Measurements from ENCODE around the gene DTX3. TPM values are rescaled to one million over a fixed set of nuclear protein-coding genes. Genes with fewer than 3 reads are reported as not detected.
A peak's percentile ranks its signal among the peaks of the same experiment; 100 is the strongest.

Gene DTX3
- total and polyA plus RNA-seq, 2 of the 13 experiments (the other 11 are each of a cell fraction or from before 2014, with no cell fraction given), result 9.0 to 27.2 TPM

DNA sequence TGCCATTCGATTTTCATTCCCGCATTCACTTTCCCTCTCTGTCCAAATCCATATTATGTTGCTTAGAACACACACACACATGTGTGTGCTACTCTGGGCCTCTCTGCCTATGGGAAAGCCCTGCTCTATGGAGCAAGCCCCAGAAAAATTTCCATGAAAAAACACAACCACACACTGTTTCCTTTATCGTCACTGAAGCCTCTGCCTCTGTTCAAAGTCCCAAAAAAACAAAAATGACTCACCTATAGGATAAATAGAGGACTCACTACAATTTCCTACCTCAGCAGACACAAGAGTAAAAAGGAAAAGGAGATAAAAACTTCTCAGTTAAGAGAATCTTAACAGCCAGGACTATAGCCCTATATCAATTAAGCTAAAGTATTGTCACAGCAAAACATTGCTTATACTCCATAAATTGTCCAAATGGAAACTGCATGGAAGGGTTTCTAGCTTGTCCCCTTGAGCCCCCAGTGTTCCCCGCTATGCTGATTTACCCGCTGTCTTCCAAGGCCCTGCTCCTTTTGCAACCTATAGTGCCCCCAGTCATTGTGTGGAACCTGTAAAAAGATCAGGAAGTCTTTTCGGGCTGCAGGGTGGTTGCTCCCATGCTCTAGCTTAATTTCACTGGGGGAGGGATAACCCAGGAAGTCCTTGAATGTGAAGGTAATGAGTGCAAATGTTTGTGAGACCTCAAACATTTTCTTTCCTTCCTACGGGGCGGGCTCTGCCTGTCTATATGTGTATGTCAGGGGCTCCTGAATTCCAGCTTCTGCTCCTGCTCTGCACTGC lies 24.8 kb upstream of the DTX3 start (continued):
- TF ChIP-seq, protein P1, sequence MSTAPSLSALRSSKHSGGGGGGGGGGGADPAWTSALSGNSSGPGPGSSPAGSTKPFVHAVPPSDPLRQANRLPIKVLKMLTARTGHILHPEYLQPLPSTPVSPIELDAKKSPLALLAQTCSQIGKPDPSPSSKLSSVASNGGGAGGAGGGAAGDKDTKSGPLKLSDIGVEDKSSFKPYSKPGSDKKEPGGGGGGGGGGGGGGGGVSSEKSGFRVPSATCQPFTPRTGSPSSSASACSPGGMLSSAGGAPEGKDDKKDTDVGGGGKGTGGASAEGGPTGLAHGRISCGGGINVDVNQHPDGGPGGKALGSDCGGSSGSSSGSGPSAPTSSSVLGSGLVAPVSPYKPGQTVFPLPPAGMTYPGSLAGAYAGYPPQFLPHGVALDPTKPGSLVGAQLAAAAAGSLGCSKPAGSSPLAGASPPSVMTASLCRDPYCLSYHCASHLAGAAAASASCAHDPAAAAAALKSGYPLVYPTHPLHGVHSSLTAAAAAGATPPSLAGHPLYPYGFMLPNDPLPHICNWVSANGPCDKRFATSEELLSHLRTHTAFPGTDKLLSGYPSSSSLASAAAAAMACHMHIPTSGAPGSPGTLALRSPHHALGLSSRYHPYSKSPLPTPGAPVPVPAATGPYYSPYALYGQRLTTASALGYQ (CRISPR knock-in tag; IDR thresholded peaks at IDR 0.05), result peak; percentile 51; the same call in 1 of the 2 replicates
- TF ChIP-seq EED (CRISPR knock-in tag; IDR thresholded peaks at IDR 0.05) (no peak), FOXO1 (CRISPR knock-in tag; IDR thresholded peaks at IDR 0.05) (peak; percentile 55; the same call in 1 of the 2 replicates), ZNF557 (CRISPR knock-in tag; IDR thresholded peaks at IDR 0.05) (no peak), NFIC (IDR thresholded peaks at IDR 0.05; ENCODE audit: low read length) (peak; percentile 87), ZNF547 (CRISPR knock-in tag; IDR thresholded peaks at IDR 0.05) (no peak), SETDB1 (CRISPR knock-in tag; IDR thresholded peaks at IDR 0.05; ENCODE audit: borderline replicate concordance) (no peak), ETV6 (CRISPR knock-in tag; conservative IDR thresholded peaks at IDR 0.05) (no peak), ADNP (CRISPR knock-in tag; IDR thresholded peaks at IDR 0.05) (no peak), ZFP90 (CRISPR knock-in tag; IDR thresholded peaks at IDR 0.05; ENCODE audit: borderline replicate concordance) (peak; percentile 81; the same call in 1 of the 2 replicates), CBX5 (CRISPR knock-in tag; IDR thresholded peaks at IDR 0.05; ENCODE audit: borderline replicate concordance) (no peak), ZNF619 (CRISPR knock-in tag; IDR thresholded peaks at IDR 0.05) (no peak), ZNF850 (CRISPR knock-in tag; conservative IDR thresholded peaks at IDR 0.05) (no peak)
- TF ChIP-seq, protein P2, sequence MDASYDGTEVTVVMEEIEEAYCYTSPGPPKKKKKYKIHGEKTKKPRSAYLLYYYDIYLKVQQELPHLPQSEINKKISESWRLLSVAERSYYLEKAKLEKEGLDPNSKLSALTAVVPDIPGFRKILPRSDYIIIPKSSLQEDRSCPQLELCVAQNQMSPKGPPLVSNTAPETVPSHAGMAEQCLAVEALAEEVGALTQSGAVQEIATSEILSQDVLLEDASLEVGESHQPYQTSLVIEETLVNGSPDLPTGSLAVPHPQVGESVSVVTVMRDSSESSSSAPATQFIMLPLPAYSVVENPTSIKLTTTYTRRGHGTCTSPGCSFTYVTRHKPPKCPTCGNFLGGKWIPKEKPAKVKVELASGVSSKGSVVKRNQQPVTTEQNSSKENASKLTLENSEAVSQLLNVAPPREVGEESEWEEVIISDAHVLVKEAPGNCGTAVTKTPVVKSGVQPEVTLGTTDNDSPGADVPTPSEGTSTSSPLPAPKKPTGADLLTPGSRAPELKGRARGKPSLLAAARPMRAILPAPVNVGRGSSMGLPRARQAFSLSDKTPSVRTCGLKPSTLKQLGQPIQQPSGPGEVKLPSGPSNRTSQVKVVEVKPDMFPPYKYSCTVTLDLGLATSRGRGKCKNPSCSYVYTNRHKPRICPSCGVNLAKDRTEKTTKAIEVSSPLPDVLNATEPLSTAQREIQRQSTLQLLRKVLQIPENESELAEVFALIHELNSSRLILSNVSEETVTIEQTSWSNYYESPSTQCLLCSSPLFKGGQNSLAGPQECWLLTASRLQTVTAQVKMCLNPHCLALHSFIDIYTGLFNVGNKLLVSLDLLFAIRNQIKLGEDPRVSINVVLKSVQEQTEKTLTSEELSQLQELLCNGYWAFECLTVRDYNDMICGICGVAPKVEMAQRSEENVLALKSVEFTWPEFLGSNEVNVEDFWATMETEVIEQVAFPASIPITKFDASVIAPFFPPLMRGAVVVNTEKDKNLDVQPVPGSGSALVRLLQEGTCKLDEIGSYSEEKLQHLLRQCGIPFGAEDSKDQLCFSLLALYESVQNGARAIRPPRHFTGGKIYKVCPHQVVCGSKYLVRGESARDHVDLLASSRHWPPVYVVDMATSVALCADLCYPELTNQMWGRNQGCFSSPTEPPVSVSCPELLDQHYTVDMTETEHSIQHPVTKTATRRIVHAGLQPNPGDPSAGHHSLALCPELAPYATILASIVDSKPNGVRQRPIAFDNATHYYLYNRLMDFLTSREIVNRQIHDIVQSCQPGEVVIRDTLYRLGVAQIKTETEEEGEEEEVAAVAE (CRISPR knock-in tag; IDR thresholded peaks at IDR 0.05; ENCODE audit: borderline replicate concordance), result no peak
- TF ChIP-seq, protein P3, sequence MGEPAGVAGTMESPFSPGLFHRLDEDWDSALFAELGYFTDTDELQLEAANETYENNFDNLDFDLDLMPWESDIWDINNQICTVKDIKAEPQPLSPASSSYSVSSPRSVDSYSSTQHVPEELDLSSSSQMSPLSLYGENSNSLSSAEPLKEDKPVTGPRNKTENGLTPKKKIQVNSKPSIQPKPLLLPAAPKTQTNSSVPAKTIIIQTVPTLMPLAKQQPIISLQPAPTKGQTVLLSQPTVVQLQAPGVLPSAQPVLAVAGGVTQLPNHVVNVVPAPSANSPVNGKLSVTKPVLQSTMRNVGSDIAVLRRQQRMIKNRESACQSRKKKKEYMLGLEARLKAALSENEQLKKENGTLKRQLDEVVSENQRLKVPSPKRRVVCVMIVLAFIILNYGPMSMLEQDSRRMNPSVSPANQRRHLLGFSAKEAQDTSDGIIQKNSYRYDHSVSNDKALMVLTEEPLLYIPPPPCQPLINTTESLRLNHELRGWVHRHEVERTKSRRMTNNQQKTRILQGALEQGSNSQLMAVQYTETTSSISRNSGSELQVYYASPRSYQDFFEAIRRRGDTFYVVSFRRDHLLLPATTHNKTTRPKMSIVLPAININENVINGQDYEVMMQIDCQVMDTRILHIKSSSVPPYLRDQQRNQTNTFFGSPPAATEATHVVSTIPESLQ (CRISPR knock-in tag; conservative IDR thresholded peaks at IDR 0.05), result no peak
- TF ChIP-seq, protein P4, sequence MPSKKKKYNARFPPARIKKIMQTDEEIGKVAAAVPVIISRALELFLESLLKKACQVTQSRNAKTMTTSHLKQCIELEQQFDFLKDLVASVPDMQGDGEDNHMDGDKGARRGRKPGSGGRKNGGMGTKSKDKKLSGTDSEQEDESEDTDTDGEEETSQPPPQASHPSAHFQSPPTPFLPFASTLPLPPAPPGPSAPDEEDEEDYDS (CRISPR knock-in tag; IDR thresholded peaks at IDR 0.05), result peak; percentile 72

Measured in HepG2 (cell line).